CD4-positive, alpha-beta T cell (primary cell): ENCODE results near the gene GPR153. TPM values are rescaled to one million over a fixed set of nuclear protein-coding genes. Genes with fewer than 3 reads are reported as not detected.

Source experiments
- ATAC-seq: fragments of 200-7000 bp; cut with Tn5 transposase; one replicate; pipeline ENCODE4 v1.10.0; 2022; ENCODE audit warnings: mild to moderate bottlenecking; ENCODE audit not compliant: poor library complexity
- CTCF ChIA-PET: fragments of 350-600 bp; sonication (Branson Sonifier 250); formaldehyde crosslinking; loops from one replicate; lab custom pipeline; 2021; ENCODE audit warnings: antibody characterized with exemption, inconsistent platforms; lab: Charles Lee
- POLR2A ChIA-PET: fragments of 350-600 bp; sonication (Branson Sonifier 250); formaldehyde crosslinking; loops from one replicate; lab custom pipeline; 2021; ENCODE audit warnings: antibody characterized with exemption, inconsistent platforms; lab: Charles Lee
- DNase-seq, 14 experiments: peaks; one replicate each; pipeline ENCODE4 v3.0.0-alpha.2; 2013 to 2020; ENCODE audit warnings: mixed read lengths in 2 of 14
- H3K27ac ChIP-seq, 2 donors: one replicate each; pipeline versions ENCODE4 v1.5.1 to v1.7.0; 2013; ENCODE audit warnings: low read length in 2 of 2, low read depth in 1 of 2, mild to moderate bottlenecking in 1 of 2
- H3K27me3 ChIP-seq, 2 experiments: 1 replicate in 1 of 2; 2 replicates in 1 of 2; pipeline versions ENCODE4 v1.6.1 to v1.7.0; 2013; ENCODE audit warnings: low read length in 2 of 2, control low read depth in 1 of 2, mild to moderate bottlenecking in 1 of 2, moderate library complexity in 1 of 2; ENCODE audit not compliant: insufficient read depth in 2 of 2, control insufficient read depth in 1 of 2
- H3K36me3 ChIP-seq: one replicate; pipeline ENCODE4 v1.6.1; 2013; ENCODE audit warnings: low read length, control low read depth; ENCODE audit not compliant: insufficient read depth
- H3K4me1 ChIP-seq: one replicate; pipeline ENCODE4 v1.6.1; 2013; ENCODE audit warnings: low read length, control low read depth; ENCODE audit not compliant: insufficient read depth
- H3K4me3 ChIP-seq: one replicate; pipeline ENCODE4 v1.5.1; 2013; ENCODE audit warnings: mild to moderate bottlenecking, low read length, moderate library complexity
- H3K9me3 ChIP-seq, 2 experiments: 1 replicate in 1 of 2; 2 replicates in 1 of 2; pipeline versions ENCODE4 v1.6.1 to v1.7.0; 2013; ENCODE audit warnings: low read length in 2 of 2, mild to moderate bottlenecking in 2 of 2, control low read depth in 1 of 2, moderate library complexity in 1 of 2; ENCODE audit not compliant: control insufficient read depth in 1 of 2, insufficient read depth in 1 of 2
- H3K27ac Mint-ChIP-seq: one replicate; pipeline ENCODE4 v1.8.0; 2020; ENCODE audit warnings: mixed read lengths
- H3K27me3 Mint-ChIP-seq: one replicate; pipeline ENCODE4 v1.8.0; 2021; ENCODE audit warnings: mixed read lengths
- H3K36me3 Mint-ChIP-seq: one replicate; pipeline ENCODE4 v1.8.0; 2021; ENCODE audit warnings: low read depth, mixed read lengths
- H3K4me1 Mint-ChIP-seq: one replicate; pipeline ENCODE4 v1.8.0; 2021; ENCODE audit warnings: low read depth, mixed read lengths
- H3K4me3 Mint-ChIP-seq: one replicate; pipeline ENCODE4 v1.8.0; 2020; ENCODE audit warnings: mild to moderate bottlenecking, mixed read lengths
- H3K9me3 Mint-ChIP-seq: one replicate; pipeline ENCODE4 v1.8.0; 2020; ENCODE audit warnings: mixed read lengths
- intact Hi-C, 2 experiments: fragments of 100-400 bp; cut with DNase I in 1 of 2; cut with micrococcal nuclease in 1 of 2; formaldehyde crosslinking; loops; one replicate each; pipeline versions ENCODE4 v1.15.1 to v1.9.0; 2023 to 2025; cut with DNase I, micrococcal nuclease
- total RNA-seq, 174 experiments: library from RNA in 2 of 174; stranded (reverse) in 2 of 174; gene quantifications; one replicate each; pipeline ENCODE4 v1.2.3 and lab custom pipeline; 2021 to 2026
- TF ChIP-seq, protein P1 (sequence below): fragments of 200-600 bp; IDR thresholded peaks from one replicate; pipeline ENCODE4 v1.8.0; 2022; ENCODE audit warnings: antibody characterized with exemption, mild to moderate bottlenecking

GPR153 gene
- total RNA-seq, 2 experiments from 2014 or later = 0.14 to 0.19 TPM

DNA sequence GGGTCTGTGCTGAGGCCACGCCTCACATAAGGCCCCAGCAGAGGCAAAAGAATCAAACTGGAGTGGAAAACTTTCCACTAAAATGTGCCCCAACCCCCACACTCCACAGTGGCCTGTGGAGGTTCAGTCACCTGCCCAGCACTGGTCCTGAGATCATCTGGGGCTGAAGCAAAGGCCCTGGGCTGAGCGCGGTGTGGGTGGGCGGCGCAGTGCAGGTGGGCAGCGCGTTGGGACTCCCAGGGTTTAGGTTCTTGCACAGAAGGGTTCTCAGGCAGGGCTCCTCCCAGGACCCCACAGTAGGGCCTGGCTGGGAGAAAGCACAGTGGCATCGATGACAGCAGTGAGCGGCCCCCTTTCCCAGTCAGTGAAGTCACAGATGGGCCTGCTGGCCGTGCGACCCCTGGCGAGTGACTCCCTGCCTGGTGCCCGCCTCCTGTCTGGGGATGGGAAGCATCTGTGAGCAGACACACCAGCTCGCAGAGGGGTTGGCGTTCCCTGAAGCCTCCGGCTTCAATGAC is 13.8 kb upstream of the GPR153 start:
- no peak overlapping the region for H3K4me3 ChIP-seq
- TF ChIP-seq, protein P1, sequence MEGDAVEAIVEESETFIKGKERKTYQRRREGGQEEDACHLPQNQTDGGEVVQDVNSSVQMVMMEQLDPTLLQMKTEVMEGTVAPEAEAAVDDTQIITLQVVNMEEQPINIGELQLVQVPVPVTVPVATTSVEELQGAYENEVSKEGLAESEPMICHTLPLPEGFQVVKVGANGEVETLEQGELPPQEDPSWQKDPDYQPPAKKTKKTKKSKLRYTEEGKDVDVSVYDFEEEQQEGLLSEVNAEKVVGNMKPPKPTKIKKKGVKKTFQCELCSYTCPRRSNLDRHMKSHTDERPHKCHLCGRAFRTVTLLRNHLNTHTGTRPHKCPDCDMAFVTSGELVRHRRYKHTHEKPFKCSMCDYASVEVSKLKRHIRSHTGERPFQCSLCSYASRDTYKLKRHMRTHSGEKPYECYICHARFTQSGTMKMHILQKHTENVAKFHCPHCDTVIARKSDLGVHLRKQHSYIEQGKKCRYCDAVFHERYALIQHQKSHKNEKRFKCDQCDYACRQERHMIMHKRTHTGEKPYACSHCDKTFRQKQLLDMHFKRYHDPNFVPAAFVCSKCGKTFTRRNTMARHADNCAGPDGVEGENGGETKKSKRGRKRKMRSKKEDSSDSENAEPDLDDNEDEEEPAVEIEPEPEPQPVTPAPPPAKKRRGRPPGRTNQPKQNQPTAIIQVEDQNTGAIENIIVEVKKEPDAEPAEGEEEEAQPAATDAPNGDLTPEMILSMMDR = no peak

DNA sequence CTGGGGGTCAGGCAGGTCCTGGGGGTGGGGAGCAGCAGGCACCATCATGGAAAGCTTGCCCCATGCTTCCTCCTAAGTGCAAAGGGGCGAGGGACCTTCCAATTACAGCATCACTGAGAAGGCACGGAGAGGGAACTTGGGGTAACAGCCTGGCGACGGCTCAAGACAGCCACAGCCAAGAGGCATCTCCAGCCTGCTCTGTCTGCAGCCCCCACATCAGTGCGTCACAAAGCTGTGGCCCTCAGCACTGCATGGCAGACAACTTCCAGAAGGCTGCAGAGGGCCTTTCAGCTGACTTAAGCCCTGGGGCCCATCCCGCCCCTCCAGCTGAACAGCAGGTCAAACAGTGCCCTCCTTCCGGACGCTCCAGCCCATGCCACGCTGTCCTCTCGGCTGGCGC is 13.2 kb upstream of the GPR153 start:
- Mint-ChIP-seq H3K27me3 (no peaks in the 10 kb centered on the region), H3K9me3 (no peaks in the 10 kb centered on the region), H3K27ac (no peak overlapping the region), H3K4me1 (no peaks in the 10 kb centered on the region), H3K4me3 (no peak overlapping the region), H3K36me3 (no peaks in the 10 kb centered on the region)
- no peak overlapping the region for H3K27ac ChIP-seq
- TF ChIP-seq, protein P1 = no peak
- H3K27me3 ChIP-seq = no peaks in the 10 kb centered on the region
- H3K9me3 ChIP-seq = no peaks in the 10 kb centered on the region
- ATAC-seq (no peak), DNase-seq (no peak)
- H3K4me3 ChIP-seq = no peak overlapping the region
- H3K4me1 ChIP-seq = no peaks in the 10 kb centered on the region
- CTCF ChIA-PET = no interaction called here
- POLR2A ChIA-PET = no interaction called here
- no peaks in the 10 kb centered on the region for H3K36me3 ChIP-seq
- intact Hi-C loops = no loop called here

More for the DNA sequence above, 13.8 kb upstream of the GPR153 start:
- ATAC-seq (no peak), DNase-seq (no peak)
- intact Hi-C loops = no loop called here
- no peaks in the 10 kb centered on the region for H3K9me3 ChIP-seq
- Mint-ChIP-seq H3K27ac (no peak overlapping the region), H3K27me3 (no peaks in the 10 kb centered on the region), H3K36me3 (no peaks in the 10 kb centered on the region), H3K4me1 (no peaks in the 10 kb centered on the region), H3K4me3 (no peak overlapping the region), H3K9me3 (no peaks in the 10 kb centered on the region)
- H3K36me3 ChIP-seq = no peaks in the 10 kb centered on the region
- CTCF ChIA-PET = no interaction called here
- POLR2A ChIA-PET = no interaction called here
- H3K27ac ChIP-seq = no peak overlapping the region
- no peaks in the 10 kb centered on the region for H3K27me3 ChIP-seq
- H3K4me1 ChIP-seq = no peaks in the 10 kb centered on the region

DNA sequence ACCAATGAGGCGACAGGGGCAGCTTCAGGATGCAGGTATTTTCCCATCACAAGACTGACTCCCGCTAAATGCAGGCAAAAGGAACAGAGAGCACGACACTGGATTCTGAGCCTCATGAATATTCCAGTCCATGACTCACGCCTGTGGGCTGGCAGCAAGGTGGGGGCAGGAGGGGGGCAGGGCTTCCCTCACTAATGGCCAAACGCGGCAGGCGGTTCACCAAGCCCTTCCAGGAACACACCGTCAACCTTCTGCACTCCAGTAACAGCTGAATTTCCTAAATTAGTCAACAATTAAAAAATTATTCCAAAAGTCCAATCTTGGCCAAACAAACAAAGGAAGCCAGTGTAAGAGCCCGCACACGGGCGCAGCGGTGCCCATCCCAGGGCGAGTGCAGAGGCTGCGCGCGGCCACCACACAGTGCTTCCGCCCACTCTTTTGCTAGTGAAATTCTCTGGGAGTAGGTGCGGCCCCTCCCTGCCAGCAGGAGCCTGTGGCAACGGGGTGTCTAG is 12.5 kb upstream of the GPR153 start:
- Mint-ChIP-seq H3K4me3 (no peak overlapping the region), H3K9me3 (no peaks in the 10 kb centered on the region), H3K27ac (no peak overlapping the region), H3K4me1 (no peaks in the 10 kb centered on the region), H3K27me3 (no peaks in the 10 kb centered on the region), H3K36me3 (no peaks in the 10 kb centered on the region)
- Histone ChIP-seq H3K4me1 (no peaks in the 10 kb centered on the region), H3K27ac (no peak overlapping the region), H3K36me3 (no peaks in the 10 kb centered on the region), H3K27me3 (no peaks in the 10 kb centered on the region), H3K9me3 (no peaks in the 10 kb centered on the region), H3K4me3 (no peak overlapping the region)
- DNase-seq = no peak
- TF ChIP-seq, protein P1 = no peak
- CTCF ChIA-PET = no interaction called here
- intact Hi-C loops = no loop called here
- no peak for ATAC-seq
- POLR2A ChIA-PET = no interaction called here
